H9 (cell line): ENCODE results near the gene GAS2. TPM values are rescaled to one million over a fixed set of nuclear protein-coding genes. Genes with fewer than 3 reads are reported as not detected.

Source experiments
- DNase-seq: peaks from one replicate; pipeline ENCODE4 v3.0.0-alpha.2; 2017
- H2AFZ ChIP-seq: one replicate; pipeline ENCODE4 v1.6.1; 2013; ENCODE audit warnings: mild to moderate bottlenecking, low read length, control low read depth, moderate library complexity
- H2AK5ac ChIP-seq: 2 replicates; pipeline ENCODE4 v1.6.1; 2013; ENCODE audit warnings: low read length, control low read depth, mixed read lengths; ENCODE audit not compliant: insufficient read length
- H2BK120ac ChIP-seq: one replicate; pipeline ENCODE4 v1.6.1; 2013; ENCODE audit warnings: low read depth, mild to moderate bottlenecking, low read length, control low read depth, inconsistent platforms; ENCODE audit not compliant: poor library complexity, severe bottlenecking
- H2BK12ac ChIP-seq: 2 replicates; pipeline ENCODE4 v1.6.1; 2013; ENCODE audit warnings: low read length, control low read depth, mixed read lengths, low read depth; ENCODE audit not compliant: insufficient read length
- H2BK15ac ChIP-seq: 2 replicates; pipeline ENCODE4 v1.6.1; 2013; ENCODE audit warnings: low read depth, low read length, control low read depth
- H2BK20ac ChIP-seq: one replicate; pipeline ENCODE4 v1.6.1; 2013; ENCODE audit warnings: low read depth, mild to moderate bottlenecking, low read length, control low read depth, inconsistent platforms; ENCODE audit not compliant: poor library complexity, severe bottlenecking
- H2BK5ac ChIP-seq: 2 replicates; pipeline ENCODE4 v1.6.1; 2013; ENCODE audit warnings: low read length, control low read depth, mixed read lengths; ENCODE audit not compliant: insufficient read length
- H3K14ac ChIP-seq: 2 replicates; pipeline ENCODE4 v1.6.1; 2013; ENCODE audit warnings: low read length, control low read depth; ENCODE audit not compliant: insufficient read depth
- H3K18ac ChIP-seq: 2 replicates; pipeline ENCODE4 v1.6.1; 2013; ENCODE audit warnings: low read depth, mild to moderate bottlenecking, mixed read lengths, low read length, control low read depth; ENCODE audit not compliant: insufficient read length
- H3K23ac ChIP-seq: 2 replicates; pipeline ENCODE4 v1.6.1; 2013; ENCODE audit warnings: low read length, control low read depth, mixed read lengths, low read depth; ENCODE audit not compliant: insufficient read length
- H3K23me2 ChIP-seq: 2 replicates; pipeline ENCODE4 v1.6.1; 2013; ENCODE audit warnings: low read depth, mild to moderate bottlenecking, mixed read lengths, low read length, control low read depth; ENCODE audit not compliant: insufficient read length, poor library complexity, severe bottlenecking
- H3K27ac ChIP-seq: 2 replicates; pipeline ENCODE4 v1.5.1; 2013; ENCODE audit warnings: low read length, control low read depth, mixed read lengths, low read depth; ENCODE audit not compliant: insufficient read length
- H3K27me3 ChIP-seq: 2 replicates; pipeline ENCODE4 v1.6.1; 2013; ENCODE audit warnings: low read length, control low read depth, inconsistent platforms; ENCODE audit not compliant: insufficient read depth
- H3K4ac ChIP-seq: 2 replicates; pipeline ENCODE4 v1.6.1; 2013; ENCODE audit warnings: low read depth, mild to moderate bottlenecking, control low read depth, inconsistent platforms, low read length, moderate library complexity
- H3K4me1 ChIP-seq: 2 replicates; pipeline ENCODE4 v1.6.1; 2013; ENCODE audit warnings: low read length, control low read depth, inconsistent platforms; ENCODE audit not compliant: insufficient read depth
- H3K4me2 ChIP-seq: 2 replicates; pipeline ENCODE4 v1.6.1; 2013; ENCODE audit warnings: low read length, control low read depth, mixed read lengths; ENCODE audit not compliant: insufficient read length, insufficient read depth
- H3K56ac ChIP-seq: 2 replicates; pipeline ENCODE4 v1.6.1; 2013; ENCODE audit warnings: low read depth, mild to moderate bottlenecking, mixed read lengths, low read length, control low read depth; ENCODE audit not compliant: insufficient read length
- H3K79me1 ChIP-seq: 2 replicates; pipeline ENCODE4 v1.6.1; 2013; ENCODE audit warnings: low read depth, mild to moderate bottlenecking, moderate library complexity, low read length, control low read depth, inconsistent platforms; ENCODE audit not compliant: insufficient read depth, poor library complexity, severe bottlenecking
- H3K79me2 ChIP-seq: 2 replicates; pipeline ENCODE4 v1.6.1; 2013; ENCODE audit warnings: low read length, control low read depth, inconsistent platforms; ENCODE audit not compliant: insufficient read depth
- H3K9ac ChIP-seq: 2 replicates; pipeline ENCODE4 v1.6.1; 2013; ENCODE audit warnings: low read length, control low read depth, mixed read lengths; ENCODE audit not compliant: insufficient read length; ENCODE audit errors: extremely low read depth
- H3K9me3 ChIP-seq: one replicate; pipeline ENCODE4 v1.6.1; 2013; ENCODE audit warnings: low read depth, low read length, inconsistent platforms; ENCODE audit not compliant: control insufficient read depth
- H3T11ph ChIP-seq: one replicate; pipeline ENCODE4 v1.6.1; 2013; ENCODE audit warnings: mild to moderate bottlenecking, low read length, control low read depth, inconsistent platforms
- H4K20me1 ChIP-seq: one replicate; pipeline ENCODE4 v1.6.1; 2013; ENCODE audit not compliant: control insufficient read depth, insufficient read length, insufficient read depth
- H4K5ac ChIP-seq: 2 replicates; pipeline ENCODE4 v1.6.1; 2013; ENCODE audit warnings: low read depth, mild to moderate bottlenecking, mixed read lengths, low read length, control low read depth; ENCODE audit not compliant: insufficient read length
- H4K8ac ChIP-seq: replicated peaks from 2 replicates; pipeline ENCODE4 v1.6.1; 2013; ENCODE audit warnings: low read length, control low read depth, mixed read lengths, low read depth; ENCODE audit not compliant: insufficient read length
- H4K91ac ChIP-seq: 2 replicates; pipeline ENCODE4 v1.6.1; 2013; ENCODE audit warnings: low read depth, mild to moderate bottlenecking, moderate library complexity, mixed read lengths, low read length, control low read depth; ENCODE audit not compliant: insufficient read length
- H3K27ac Mint-ChIP-seq, 3 experiments: 2 replicates in 2 of 3; 3 replicates in 1 of 3; pipeline ENCODE4 v1.8.0; 2020 to 2021; ENCODE audit warnings: mixed read lengths in 3 of 3, mild to moderate bottlenecking in 1 of 3, moderate library complexity in 1 of 3
- H3K27me3 Mint-ChIP-seq: 2 replicates; pipeline ENCODE4 v1.8.0; 2021; ENCODE audit warnings: low read depth, mild to moderate bottlenecking, moderate library complexity, mixed read lengths
- H3K36me3 Mint-ChIP-seq, 3 experiments: 2 replicates in 2 of 3; 3 replicates in 1 of 3; pipeline ENCODE4 v1.8.0; 2020 to 2021; ENCODE audit warnings: low read depth in 3 of 3, mixed read lengths in 3 of 3; ENCODE audit not compliant: insufficient read depth in 1 of 3
- H3K4me1 Mint-ChIP-seq, 2 experiments: 2 replicates each; pipeline ENCODE4 v1.8.0; 2020; ENCODE audit warnings: mixed read lengths in 2 of 2
- H3K4me3 Mint-ChIP-seq, 2 experiments: 2 replicates in 1 of 2; 3 replicates in 1 of 2; pipeline ENCODE4 v1.8.0; 2020 to 2021; ENCODE audit warnings: mild to moderate bottlenecking in 2 of 2, mixed read lengths in 2 of 2, moderate library complexity in 1 of 2
- H3K9me3 Mint-ChIP-seq, 2 experiments: 2 replicates in 1 of 2; 3 replicates in 1 of 2; pipeline ENCODE4 v1.8.0; 2020; ENCODE audit warnings: mild to moderate bottlenecking in 2 of 2, mixed read lengths in 2 of 2, moderate library complexity in 1 of 2
- CTCF ChIP-seq: fragments of 200-600 bp; sonication (generic); conservative IDR thresholded peaks from 3 replicates; pipeline ENCODE4 v1.8.0; 2021; ENCODE audit warnings: antibody characterized with exemption, mild to moderate bottlenecking
- WGBS: extraction: QIAGEN DNeasy Blood & Tissue Kit; methylation state at CpG from one replicate; pipeline ENCODE4 v1.1.7; 2013; ENCODE audit warnings: missing lambda C conversion rate, low lambda C conversion rate, mixed read lengths; ENCODE audit not compliant: insufficient read length; ENCODE audit errors: extremely low coverage; 5-methylcytosine and 5-hydroxymethylcytosine counted together
- total RNA-seq: library from RNA; stranded (reverse); gene quantifications from 2 replicates; pipeline ENCODE4 v1.2.1, GENCODE V29; 2021

GAS2 gene
- total RNA-seq, 1 experiment from 2014 or later: 1.7 TPM

- no peak overlapping the region for H3K4me3 Mint-ChIP-seq
- no peak for DNase-seq
- no peaks in the 10 kb centered on the region; the same call in 1 of the 2 replicates for H3K27me3 Mint-ChIP-seq
- H3T11ph ChIP-seq: no peak overlapping the region
- H3K4me2 ChIP-seq: no peak overlapping the region
- no peak overlapping the region for H2BK120ac ChIP-seq
- H3K27ac Mint-ChIP-seq: no peak overlapping the region
- H2BK5ac ChIP-seq: no peak overlapping the region
- no peak overlapping the region for H4K91ac ChIP-seq
- peaks cover 18 to 29% of the 10 kb centered on the region in 2 experiments for H3K4me1 Mint-ChIP-seq
- H3K36me3 Mint-ChIP-seq: peaks cover 0 to 5% (median 0%) of the 10 kb centered on the region in 3 experiments; a peak in 2 of 7 replicates
- no CpG with 5 or more reads among the region's 1 CpG for WGBS
- H3K27me3 ChIP-seq: no peaks in the 10 kb centered on the region
- H4K20me1 ChIP-seq: no peaks in the 10 kb centered on the region
- no peak overlapping the region for H3K9ac ChIP-seq
- H3K9me3 ChIP-seq: no peaks in the 10 kb centered on the region
- H3K79me1 ChIP-seq: no peaks in the 10 kb centered on the region
- TF ChIP-seq CTCF: no peak
- H3K23me2 ChIP-seq: no peaks in the 10 kb centered on the region
- no peak overlapping the region for H2BK12ac ChIP-seq
- H3K79me2 ChIP-seq: no peaks in the 10 kb centered on the region
- H2BK15ac ChIP-seq: no peak overlapping the region
- no peak overlapping the region for H2BK20ac ChIP-seq
- no peak overlapping the region for H2AFZ ChIP-seq
- peaks cover 0 to 5% of the 10 kb centered on the region in 2 experiments; a peak in 2 of 5 replicates for H3K9me3 Mint-ChIP-seq
- no peak overlapping the region for H3K14ac ChIP-seq
- H3K4ac ChIP-seq: no peak overlapping the region
- no peak overlapping the region for H3K27ac ChIP-seq
- H3K23ac ChIP-seq: no peak overlapping the region
- H3K4me1 ChIP-seq: no peaks in the 10 kb centered on the region
- H4K5ac ChIP-seq: no peak overlapping the region
- no peak overlapping the region for H2AK5ac ChIP-seq
- H4K8ac ChIP-seq: no peak overlapping the region
- no peak overlapping the region for H3K56ac ChIP-seq
- no peak overlapping the region for H3K18ac ChIP-seq
These were observed 9.2 kb upstream of the GAS2 start for GRCh38 chr11:22657101-22657694.
